ENCODE results near the gene SLC37A2.

DNA sequence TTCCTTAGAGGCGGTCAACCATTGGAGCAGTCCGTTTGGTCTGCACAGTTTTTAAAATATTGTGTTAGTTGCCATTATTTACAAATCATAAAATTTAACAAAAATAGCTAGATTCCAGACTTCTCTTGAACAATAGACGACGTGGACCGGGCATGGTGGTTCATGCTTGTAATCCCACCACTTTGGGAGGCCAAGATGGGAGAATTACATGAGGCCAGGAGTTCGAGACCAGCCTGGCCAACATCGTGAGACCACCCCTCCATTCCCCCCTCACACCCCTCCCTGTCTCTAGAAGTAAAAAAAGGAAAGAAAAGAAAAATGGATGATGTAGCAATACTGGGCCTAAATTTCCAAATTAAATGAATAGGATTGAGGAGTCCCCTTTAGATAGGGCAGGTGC is 965 bp downstream of the SLC37A2 start:
- no peak for TF ChIP-seq EZH2 (IDR thresholded peaks at IDR 0.05; ENCODE audit: insufficient read depth, poor library complexity, severe bottlenecking)
- no peak for TF ChIP-seq EZH2phosphoT487 (IDR thresholded peaks at IDR 0.05; ENCODE audit: insufficient read depth, low read depth)
